Activated T-helper 1 cell treated with anti-CD3 and anti-CD28 coated beads, Interleukin-12 subunit alpha, Interleukin-12 subunit beta, Interleukin-2, Interleukin-4 antibody, amounts not matched to agents 30 ng/mL and 10 ng/mL and 1 ng/mL, durations not matched to agents 14 hours and 24 hours and 36 hours (primary cell): ENCODE measurements around the gene WLS. TPM values are rescaled to one million over a fixed set of nuclear protein-coding genes. Genes with fewer than 3 reads are reported as not detected.
A peak's percentile ranks its signal among the peaks of the same experiment; 100 is the strongest.

Source experiments
- DNase-seq: peaks from one replicate; pipeline ENCODE4 v3.0.0; 2021; ENCODE audit warnings: low spot score
- H3K27ac Mint-ChIP-seq: one replicate; pipeline ENCODE4 v1.8.0; 2021; ENCODE audit warnings: mild to moderate bottlenecking, mixed read lengths
- H3K27me3 Mint-ChIP-seq: one replicate; pipeline ENCODE4 v1.8.0; 2022; ENCODE audit warnings: mild to moderate bottlenecking, moderate library complexity, mixed read lengths; ENCODE audit not compliant: insufficient read depth
- H3K36me3 Mint-ChIP-seq: one replicate; pipeline ENCODE4 v1.8.0; 2021; ENCODE audit warnings: low read depth, mixed read lengths
- H3K4me1 Mint-ChIP-seq: one replicate; pipeline ENCODE4 v1.8.0; 2021; ENCODE audit warnings: low read depth, mixed read lengths
- H3K4me3 Mint-ChIP-seq: one replicate; pipeline ENCODE4 v1.8.0; 2021; ENCODE audit warnings: mild to moderate bottlenecking, moderate library complexity, mixed read lengths
- H3K9me3 Mint-ChIP-seq: one replicate; pipeline ENCODE4 v1.8.0; 2021; ENCODE audit warnings: mixed read lengths
- intact Hi-C: fragments of 100-400 bp; cut with micrococcal nuclease; formaldehyde crosslinking; loops from one replicate; pipeline ENCODE4 v1.15.1; 2024
- total RNA-seq: library from RNA; stranded (reverse); gene quantifications from 2 replicates; pipeline ENCODE4 v1.2.3, GENCODE V29; 2022

The WLS gene
- total RNA-seq, 1 donor from 2014 or later = 0.70 TPM

DNA sequence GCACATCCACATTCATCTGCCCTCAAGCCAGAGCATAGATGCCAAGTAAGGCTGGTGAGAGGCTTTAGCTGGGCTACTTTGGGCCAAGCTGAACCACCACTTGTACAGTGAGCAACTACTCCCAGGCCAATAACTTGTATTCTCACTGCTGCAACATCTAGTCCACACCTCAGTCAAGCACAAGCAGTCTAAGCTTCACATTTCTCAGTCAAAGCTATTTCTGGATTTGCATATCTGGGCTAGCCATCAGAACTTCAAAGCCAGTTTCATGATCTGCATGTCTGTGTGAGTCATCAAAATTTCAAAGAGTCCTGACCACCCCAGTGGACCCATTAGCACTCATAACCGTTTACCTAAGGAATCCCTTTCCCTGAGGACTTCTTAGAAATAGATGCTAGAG lies 104.2 kb downstream of the WLS start:
- intact Hi-C loops = no loop called here
- Mint-ChIP-seq H3K36me3 (no peaks in the 10 kb centered on the region), H3K9me3 (no peaks in the 10 kb centered on the region), H3K27me3 (peaks cover 3% of the 10 kb centered on the region), H3K4me1 (no peaks in the 10 kb centered on the region), H3K27ac (no peak overlapping the region), H3K4me3 (no peak overlapping the region)
- no peak for DNase-seq

DNA sequence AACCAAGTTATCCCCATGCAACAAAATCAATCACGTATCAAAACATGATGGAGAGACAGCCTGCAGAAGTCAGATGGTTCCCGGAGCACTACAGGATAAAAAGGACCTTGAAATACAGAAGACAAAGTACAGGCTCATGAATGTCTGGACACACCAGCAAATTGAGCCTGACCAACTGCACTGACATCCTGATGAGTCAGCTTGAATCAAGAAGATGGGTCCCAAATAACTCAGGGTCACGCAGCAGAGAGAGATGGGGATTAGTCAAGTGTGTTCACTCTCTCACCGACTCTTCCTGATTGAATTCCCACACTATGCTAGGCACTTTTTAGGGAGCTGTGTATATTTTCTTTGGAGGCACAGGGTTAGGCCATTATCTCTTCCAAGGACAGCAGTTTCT lies 110.8 kb downstream of the WLS start:
- no peak overlapping the region for H3K4me3 Mint-ChIP-seq
- intact Hi-C loops = no loop called here
- H3K4me1 Mint-ChIP-seq = peaks cover 5% of the 10 kb centered on the region
- no peaks in the 10 kb centered on the region for H3K36me3 Mint-ChIP-seq
- peaks cover 2% of the 10 kb centered on the region for H3K27me3 Mint-ChIP-seq
- H3K27ac Mint-ChIP-seq = no peak overlapping the region
- no peaks in the 10 kb centered on the region for H3K9me3 Mint-ChIP-seq
- no peak for DNase-seq

DNA sequence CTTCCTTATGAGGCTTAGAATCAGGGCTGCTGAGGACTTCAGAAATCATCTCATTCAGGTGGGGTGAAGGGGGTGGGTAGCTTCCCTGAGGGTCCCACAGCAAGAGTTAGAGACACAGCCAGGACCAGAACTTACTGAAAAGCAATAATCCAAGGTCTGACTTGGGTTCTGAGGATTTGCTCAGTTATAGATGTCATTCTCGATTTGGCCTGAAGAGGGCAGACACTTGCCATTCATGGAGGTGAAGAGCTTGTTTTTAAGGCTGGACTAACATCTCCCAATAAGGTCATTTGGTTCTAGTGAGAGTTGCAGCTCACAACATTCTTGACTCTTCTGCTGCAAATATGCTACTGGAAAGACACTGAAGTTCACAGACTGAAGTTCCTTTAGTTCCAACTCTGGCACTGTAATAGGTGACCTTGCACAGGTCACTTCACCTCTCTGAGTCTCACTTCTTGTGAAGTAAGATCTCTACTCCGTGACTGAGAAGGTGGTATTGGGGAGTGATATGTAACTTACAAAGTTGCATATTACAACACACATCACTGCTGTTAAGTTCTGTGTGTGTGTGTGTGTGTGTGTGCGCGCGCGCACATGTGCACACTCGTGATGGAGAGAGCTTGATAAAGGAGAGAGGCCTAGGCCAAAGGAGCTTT lies 112.1 kb downstream of the WLS start:
- Mint-ChIP-seq H3K4me3 (no peak overlapping the region), H3K9me3 (no peaks in the 10 kb centered on the region), H3K36me3 (no peaks in the 10 kb centered on the region), H3K4me1 (peaks cover 5% of the 10 kb centered on the region), H3K27ac (no peak overlapping the region), H3K27me3 (peaks cover 2% of the 10 kb centered on the region)
- intact Hi-C loops = loop anchor here (1.0 kb wide), 4 partner anchors 222 to 1617 kb away; no protein-coding TSS in a partner anchor
- peak; percentile 2 for DNase-seq

DNA sequence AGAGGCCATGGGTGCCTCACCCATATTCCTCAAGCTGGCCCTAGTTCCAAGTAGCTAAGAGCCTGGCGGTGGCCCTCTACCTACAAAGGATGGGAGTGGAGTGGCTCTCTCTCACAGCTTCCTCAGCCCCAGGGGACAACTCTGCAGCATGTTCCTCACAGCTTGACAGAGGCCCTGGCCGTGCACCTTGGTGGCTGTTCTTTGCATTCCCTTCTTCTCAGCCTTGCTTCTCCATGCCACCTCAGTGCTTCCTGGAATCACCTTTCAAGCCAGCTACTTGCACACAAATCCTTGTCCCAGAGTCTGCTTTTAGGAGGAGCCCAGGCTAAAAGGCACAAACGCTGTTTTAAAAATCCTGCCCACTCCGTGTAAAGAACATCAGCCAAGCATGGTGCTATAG lies 112.9 kb downstream of the WLS start:
- Mint-ChIP-seq H3K4me3 (no peak overlapping the region), H3K27ac (no peak overlapping the region), H3K27me3 (peaks cover 2% of the 10 kb centered on the region), H3K4me1 (peaks cover 5% of the 10 kb centered on the region), H3K9me3 (no peaks in the 10 kb centered on the region), H3K36me3 (no peaks in the 10 kb centered on the region)
- intact Hi-C loops = no loop called here
- DNase-seq = no peak

DNA sequence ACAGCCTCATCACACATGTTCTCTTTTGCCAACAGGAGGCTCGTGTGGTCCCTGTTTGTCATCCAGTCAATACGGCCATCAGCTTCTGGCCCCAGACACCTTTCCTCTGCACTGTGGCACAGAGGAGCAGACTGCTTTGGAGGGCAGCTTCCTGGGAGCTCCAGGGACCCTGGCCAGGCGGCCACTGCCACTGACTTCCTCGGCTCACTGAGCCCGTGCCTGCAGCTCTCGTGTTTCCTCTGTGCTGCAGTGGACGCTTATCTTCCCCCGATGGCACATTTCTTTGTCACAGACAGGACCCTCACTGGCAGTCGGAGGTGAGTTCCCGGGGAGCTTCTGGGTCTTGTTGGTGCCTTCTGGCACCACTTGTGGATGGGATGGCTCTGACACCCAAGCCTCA lies 114.9 kb downstream of the WLS start:
- Mint-ChIP-seq H3K4me1 (peaks cover 5% of the 10 kb centered on the region), H3K9me3 (no peaks in the 10 kb centered on the region), H3K36me3 (no peaks in the 10 kb centered on the region), H3K4me3 (no peak overlapping the region), H3K27me3 (peaks cover 2% of the 10 kb centered on the region), H3K27ac (no peak overlapping the region)
- DNase-seq = no peak
- intact Hi-C loops = loop anchor here (2.0 kb wide), 1 partner anchor 267 kb away; no protein-coding TSS in a partner anchor

DNA sequence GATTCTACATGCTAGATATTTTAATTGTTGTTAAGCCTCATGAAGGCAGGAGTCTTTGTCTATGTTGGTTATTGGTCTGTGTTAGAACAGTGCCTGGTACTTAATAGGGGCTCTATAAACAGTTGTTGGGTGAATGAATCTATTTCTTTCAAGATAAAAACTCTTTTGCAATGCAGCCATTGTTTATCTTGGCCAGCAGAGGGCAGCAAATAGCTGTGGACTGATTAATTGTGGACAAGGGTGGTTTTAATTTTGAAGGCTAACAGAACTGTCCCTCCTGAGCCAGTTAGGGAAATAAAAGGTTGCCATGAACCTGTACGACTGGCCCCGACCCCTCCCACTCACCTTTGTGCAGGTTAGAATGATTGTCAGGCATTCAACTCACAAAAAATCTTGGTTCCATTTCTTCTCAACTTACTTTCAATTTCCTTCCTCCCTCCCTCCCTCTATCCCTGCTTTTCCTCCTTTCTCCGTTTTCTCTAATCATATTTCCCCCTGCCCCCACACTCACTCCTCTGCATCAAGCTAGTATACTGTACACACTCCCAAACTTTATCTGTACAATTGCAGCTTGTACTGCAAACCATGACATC lies 115.6 kb downstream of the WLS start:
- Mint-ChIP-seq H3K27ac (no peak overlapping the region), H3K4me3 (no peak overlapping the region), H3K27me3 (peaks cover 2% of the 10 kb centered on the region), H3K9me3 (no peaks in the 10 kb centered on the region), H3K4me1 (peaks cover 5% of the 10 kb centered on the region), H3K36me3 (no peaks in the 10 kb centered on the region)
- intact Hi-C loops = loop anchor here (1.0 to 2.0 kb wide), 6 partner anchors 226 to 1621 kb away; no protein-coding TSS in a partner anchor
- DNase-seq = peak; percentile 3

DNA sequence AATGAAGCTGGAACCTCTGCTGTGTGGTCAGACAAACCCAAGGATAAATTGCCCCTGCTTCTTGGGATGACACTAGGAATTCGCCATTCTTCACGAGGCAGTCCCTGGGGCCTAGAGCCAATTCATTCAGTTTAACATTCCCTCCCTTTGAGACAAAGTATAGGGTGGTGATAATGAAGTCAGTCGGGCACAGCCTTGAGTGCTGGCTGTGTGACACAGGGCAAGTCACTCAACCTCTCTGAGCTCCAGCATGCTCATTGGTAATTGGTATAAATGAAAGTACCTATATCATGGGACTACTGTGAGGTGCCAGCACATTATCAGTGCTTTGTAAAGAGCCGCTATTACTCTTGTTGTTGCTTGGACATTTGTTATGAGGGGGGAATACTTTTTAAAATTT lies 117.0 kb downstream of the WLS start:
- intact Hi-C loops = no loop called here
- H3K27me3 Mint-ChIP-seq = peaks cover 4% of the 10 kb centered on the region
- no peak overlapping the region for H3K27ac Mint-ChIP-seq
- no peaks in the 10 kb centered on the region for H3K36me3 Mint-ChIP-seq
- DNase-seq = no peak
- H3K4me1 Mint-ChIP-seq = peaks cover 5% of the 10 kb centered on the region
- no peaks in the 10 kb centered on the region for H3K9me3 Mint-ChIP-seq
- no peak overlapping the region for H3K4me3 Mint-ChIP-seq

DNA sequence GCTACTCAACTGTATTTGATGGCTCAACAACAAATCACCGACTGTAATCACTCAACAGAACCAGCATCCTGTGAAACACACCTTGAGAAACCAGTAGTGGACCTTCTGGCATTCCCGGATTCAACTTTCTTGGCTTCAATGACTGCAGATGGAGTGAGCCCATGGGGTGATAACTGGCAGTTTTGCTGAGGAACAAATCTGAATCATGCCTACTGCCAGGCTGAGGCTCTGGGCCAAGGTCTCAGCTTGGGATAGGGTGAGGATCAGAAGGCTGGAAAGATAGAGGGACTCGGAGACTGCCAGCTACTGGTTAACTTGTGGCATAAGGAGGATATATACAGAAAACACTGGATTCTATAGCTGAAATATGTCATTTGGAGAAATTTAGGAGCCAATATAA lies 118.4 kb downstream of the WLS start:
- H3K4me3 Mint-ChIP-seq = no peak overlapping the region
- no peak overlapping the region for H3K27ac Mint-ChIP-seq
- intact Hi-C loops = no loop called here
- no peak for DNase-seq
- no peaks in the 10 kb centered on the region for H3K36me3 Mint-ChIP-seq
- peaks cover 9% of the 10 kb centered on the region for H3K27me3 Mint-ChIP-seq
- peaks cover 5% of the 10 kb centered on the region for H3K4me1 Mint-ChIP-seq
- no peaks in the 10 kb centered on the region for H3K9me3 Mint-ChIP-seq

DNA sequence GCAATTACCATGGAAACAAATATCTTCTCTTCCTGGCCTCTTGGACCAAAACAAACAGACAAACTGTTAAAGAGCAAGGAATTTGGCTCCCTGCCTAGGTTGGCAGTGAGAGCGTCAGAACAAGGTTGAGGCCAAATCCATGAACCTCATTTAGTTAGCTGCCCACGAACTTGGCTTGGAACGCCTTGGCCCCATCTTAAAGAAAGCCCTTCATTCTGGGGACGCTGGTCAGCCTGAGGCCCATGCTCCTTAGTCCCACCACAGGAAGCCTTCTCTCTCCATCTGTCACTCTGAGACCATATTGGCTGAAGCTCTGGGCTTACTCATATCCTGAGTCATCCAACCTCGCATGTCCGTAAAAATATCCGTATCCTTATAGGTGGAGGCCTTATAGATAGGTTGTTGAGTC lies 119.5 kb downstream of the WLS start:
- DNase-seq = no peak
- Mint-ChIP-seq H3K9me3 (no peaks in the 10 kb centered on the region), H3K27ac (no peak overlapping the region), H3K4me1 (peaks cover 5% of the 10 kb centered on the region), H3K36me3 (no peaks in the 10 kb centered on the region), H3K27me3 (peaks cover 8% of the 10 kb centered on the region), H3K4me3 (no peak overlapping the region)
- intact Hi-C loops = no loop called here

DNA sequence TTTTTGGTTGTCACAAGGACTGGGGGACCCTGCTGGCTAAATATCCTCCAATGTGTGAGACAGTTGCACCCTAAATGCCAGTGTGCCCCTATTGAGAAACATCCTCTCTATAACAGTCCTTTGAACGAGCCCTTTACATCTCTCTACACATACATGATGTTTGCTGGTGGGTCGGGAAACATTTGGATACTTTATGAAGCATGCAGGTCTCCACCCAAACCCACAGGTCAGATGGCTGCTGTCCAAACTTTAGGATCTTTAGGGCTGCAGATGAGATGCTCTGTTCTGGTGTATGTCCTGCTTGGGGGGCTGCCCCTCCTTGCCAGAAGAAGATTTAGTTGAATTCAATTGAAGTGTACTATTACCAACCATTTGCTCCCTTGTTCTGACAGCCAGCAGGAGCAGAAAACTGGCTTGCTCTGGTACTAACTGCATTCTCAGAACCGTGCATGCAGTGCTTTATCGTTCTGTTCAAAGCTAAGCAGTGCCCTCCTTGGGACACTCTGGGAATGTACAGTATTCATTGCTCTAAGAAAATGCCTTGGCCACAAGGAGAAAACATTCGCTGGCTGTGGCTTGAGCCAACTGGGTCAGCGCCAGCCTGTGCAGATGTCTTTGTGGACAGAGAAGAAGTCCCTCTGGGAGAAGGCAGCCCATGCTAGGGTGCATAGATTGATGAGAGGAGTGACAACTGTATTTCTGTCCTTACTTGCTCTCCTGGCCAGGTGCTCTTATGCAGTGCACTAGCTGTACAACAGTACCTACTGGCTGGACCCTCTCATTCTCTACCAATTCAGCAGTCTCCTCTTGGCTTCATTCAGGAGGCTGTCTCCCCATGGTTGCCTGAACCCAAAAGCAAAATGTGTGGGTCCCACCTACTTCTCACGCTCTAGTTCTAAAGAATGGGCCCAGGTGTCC lies 120.5 kb downstream of the WLS start:
- Mint-ChIP-seq H3K4me1 (peaks cover under 1% of the 10 kb centered on the region), H3K27ac (no peak overlapping the region), H3K27me3 (peaks cover 8% of the 10 kb centered on the region), H3K36me3 (no peaks in the 10 kb centered on the region), H3K4me3 (no peak overlapping the region), H3K9me3 (no peaks in the 10 kb centered on the region)
- no peak for DNase-seq
- intact Hi-C loops = no loop called here

DNA sequence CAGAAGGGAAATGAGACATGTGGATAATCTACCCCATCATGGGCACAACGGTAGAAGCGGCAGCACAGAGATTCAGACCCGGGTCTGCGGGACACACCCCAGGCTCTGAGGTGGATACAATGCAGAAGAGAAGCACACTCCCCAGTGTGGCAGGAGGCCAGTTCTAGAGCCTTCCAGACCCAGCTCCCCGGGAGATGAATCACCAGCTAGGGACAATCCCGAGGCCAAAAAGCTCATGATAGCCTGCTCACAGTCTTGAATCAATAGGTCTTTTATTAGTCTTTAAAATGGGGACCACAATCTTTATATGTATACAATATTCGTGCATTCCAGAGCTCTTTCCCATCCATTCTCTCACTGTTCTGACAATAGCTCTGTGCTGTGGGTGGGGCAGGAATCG lies 124.6 kb downstream of the WLS start:
- intact Hi-C loops = no loop called here
- Mint-ChIP-seq H3K4me1 (no peaks in the 10 kb centered on the region), H3K27ac (no peak overlapping the region), H3K9me3 (no peaks in the 10 kb centered on the region), H3K27me3 (peaks cover 8% of the 10 kb centered on the region), H3K4me3 (no peak overlapping the region), H3K36me3 (no peaks in the 10 kb centered on the region)
- no peak for DNase-seq

DNA sequence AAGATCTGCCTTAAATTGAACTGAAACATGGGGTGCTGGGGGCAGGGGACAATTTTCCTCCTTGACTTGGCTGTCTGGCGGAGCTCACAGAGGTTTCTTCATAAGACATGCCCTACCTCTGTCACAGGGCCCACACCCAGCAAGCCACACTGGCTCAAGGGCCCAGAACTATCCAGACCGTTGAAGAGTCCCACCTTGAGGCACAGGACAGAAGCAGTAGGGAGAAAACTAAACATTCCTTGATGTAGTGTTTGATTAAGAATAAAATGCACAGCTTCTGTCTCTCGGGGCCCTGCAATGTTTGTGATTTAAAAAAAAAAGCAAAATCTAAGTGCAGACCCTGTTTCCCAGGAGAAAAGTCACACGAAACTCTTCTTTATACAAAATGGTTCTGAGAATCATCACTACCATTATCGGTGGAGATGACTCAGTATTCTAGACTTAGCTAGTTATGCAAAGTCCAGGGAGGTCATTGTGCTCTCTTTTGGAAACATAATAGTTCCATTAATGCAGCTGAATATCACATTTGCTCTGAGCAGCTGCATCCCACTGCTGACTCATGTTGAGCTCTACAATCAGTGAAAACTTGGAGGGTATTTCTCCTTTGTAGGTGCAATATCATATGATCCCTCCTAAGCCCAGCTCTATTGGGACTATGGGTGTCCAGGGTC lies 128.3 kb downstream of the WLS start:
- Mint-ChIP-seq H3K9me3 (no peaks in the 10 kb centered on the region), H3K27me3 (peaks cover 6% of the 10 kb centered on the region), H3K4me1 (no peaks in the 10 kb centered on the region), H3K4me3 (no peak overlapping the region), H3K36me3 (no peaks in the 10 kb centered on the region), H3K27ac (no peak overlapping the region)
- DNase-seq = no peak
- intact Hi-C loops = no loop called here
